Measurements from ENCODE around the gene CAPN15. TPM values are rescaled to one million over a fixed set of nuclear protein-coding genes. Genes with fewer than 3 reads are reported as not detected.

The CAPN15 gene
- polyA plus RNA-seq, 3 donors, result 3.4 to 42.6 (median 3.9) TPM

DNA sequence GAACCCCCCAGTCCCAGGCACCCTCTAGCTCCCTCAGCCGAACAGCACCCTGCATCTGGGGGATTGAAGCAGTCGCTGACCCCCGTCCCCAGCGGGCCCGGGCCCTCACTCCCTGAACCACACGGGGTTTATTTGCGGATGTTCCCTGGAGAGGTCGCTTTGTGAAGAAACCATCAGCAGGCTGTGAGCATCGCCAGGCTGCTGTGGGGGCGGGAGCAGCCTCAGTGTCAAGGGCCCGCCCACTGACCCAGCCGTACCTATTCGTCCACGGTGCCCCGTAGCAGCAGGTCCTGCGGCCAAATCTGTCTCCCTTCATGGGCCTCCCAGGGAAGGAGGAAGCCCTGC, 55.9 kb downstream of the CAPN15 start:
- Mint-ChIP-seq H3K4me3 (no peak overlapping the region), H3K36me3 (peaks cover 0 to 3% of the 10 kb centered on the region in 2 donors), H3K27me3 (ENCODE audit: low read depth in 3 of 3) (peaks cover 2 to 16% (median 12%) of the 10 kb centered on the region in 3 donors), H3K4me1 (peaks cover 12% of the 10 kb centered on the region), H3K9me3 (peaks cover 0 to 3% (median 0%) of the 10 kb centered on the region in 7 donors), H3K27ac (no peak overlapping the region)
- H4K20me1 ChIP-seq (ENCODE audit: insufficient read depth, low read length), result no peaks in the 10 kb centered on the region
- no peak overlapping the region for H3K4me2 ChIP-seq (replicated peaks; ENCODE audit: extremely low read depth, low read length, poor library complexity, severe bottlenecking)
- H3K27ac ChIP-seq (ENCODE audit: low read depth in 1 of 2, low read length in 2 of 2), result no peak overlapping the region
- no peak for DNase-seq
- peaks cover 12% of the 10 kb centered on the region for H3K79me2 ChIP-seq (ENCODE audit: insufficient read depth, low read length)
- no peak overlapping the region for H3K9ac ChIP-seq (ENCODE audit: insufficient read depth, low read length, poor library complexity, severe bottlenecking)
- H3K27me3 ChIP-seq (ENCODE audit: control insufficient read depth in 2 of 2, insufficient read depth in 2 of 2, low read length in 2 of 2), result peaks cover 0 to 7% of the 10 kb centered on the region in 2 donors
- H3K36me3 ChIP-seq (replicated peaks in 1 of 2; ENCODE audit: control insufficient read depth in 1 of 2, insufficient read depth in 2 of 2, low read length in 2 of 2), result peaks cover 0 to 2% of the 10 kb centered on the region in 2 donors
- H3K9me3 ChIP-seq (replicated peaks in 1 of 2; ENCODE audit: control insufficient read depth in 1 of 2, insufficient read depth in 1 of 2, low read length in 2 of 2), result no peaks in the 10 kb centered on the region
- TF ChIP-seq, protein P1, sequence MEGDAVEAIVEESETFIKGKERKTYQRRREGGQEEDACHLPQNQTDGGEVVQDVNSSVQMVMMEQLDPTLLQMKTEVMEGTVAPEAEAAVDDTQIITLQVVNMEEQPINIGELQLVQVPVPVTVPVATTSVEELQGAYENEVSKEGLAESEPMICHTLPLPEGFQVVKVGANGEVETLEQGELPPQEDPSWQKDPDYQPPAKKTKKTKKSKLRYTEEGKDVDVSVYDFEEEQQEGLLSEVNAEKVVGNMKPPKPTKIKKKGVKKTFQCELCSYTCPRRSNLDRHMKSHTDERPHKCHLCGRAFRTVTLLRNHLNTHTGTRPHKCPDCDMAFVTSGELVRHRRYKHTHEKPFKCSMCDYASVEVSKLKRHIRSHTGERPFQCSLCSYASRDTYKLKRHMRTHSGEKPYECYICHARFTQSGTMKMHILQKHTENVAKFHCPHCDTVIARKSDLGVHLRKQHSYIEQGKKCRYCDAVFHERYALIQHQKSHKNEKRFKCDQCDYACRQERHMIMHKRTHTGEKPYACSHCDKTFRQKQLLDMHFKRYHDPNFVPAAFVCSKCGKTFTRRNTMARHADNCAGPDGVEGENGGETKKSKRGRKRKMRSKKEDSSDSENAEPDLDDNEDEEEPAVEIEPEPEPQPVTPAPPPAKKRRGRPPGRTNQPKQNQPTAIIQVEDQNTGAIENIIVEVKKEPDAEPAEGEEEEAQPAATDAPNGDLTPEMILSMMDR (IDR thresholded peaks at IDR 0.05), result no peak
- no peak overlapping the region for H3K4me3 ChIP-seq (replicated peaks in 1 of 3; ENCODE audit: low read depth in 2 of 3, low read length in 3 of 3)
- H3K4me1 ChIP-seq (ENCODE audit: control insufficient read depth in 1 of 2, insufficient read depth in 2 of 2, low read length in 2 of 2), result peaks cover 14 to 15% of the 10 kb centered on the region in 2 donors
- 83% methylated on average over 12 of the region's 16 CpGs for WGBS (ENCODE audit: insufficient coverage)
- no peak overlapping the region for H2AFZ ChIP-seq (ENCODE audit: insufficient read depth, low read depth, low read length, poor library complexity, severe bottlenecking)
- intact Hi-C loops (cut with micrococcal nuclease), result loop anchor here in 1 of 2 donors (5.0 kb wide), 1 partner anchor 69 kb away; no protein-coding TSS in a partner anchor

DNA sequence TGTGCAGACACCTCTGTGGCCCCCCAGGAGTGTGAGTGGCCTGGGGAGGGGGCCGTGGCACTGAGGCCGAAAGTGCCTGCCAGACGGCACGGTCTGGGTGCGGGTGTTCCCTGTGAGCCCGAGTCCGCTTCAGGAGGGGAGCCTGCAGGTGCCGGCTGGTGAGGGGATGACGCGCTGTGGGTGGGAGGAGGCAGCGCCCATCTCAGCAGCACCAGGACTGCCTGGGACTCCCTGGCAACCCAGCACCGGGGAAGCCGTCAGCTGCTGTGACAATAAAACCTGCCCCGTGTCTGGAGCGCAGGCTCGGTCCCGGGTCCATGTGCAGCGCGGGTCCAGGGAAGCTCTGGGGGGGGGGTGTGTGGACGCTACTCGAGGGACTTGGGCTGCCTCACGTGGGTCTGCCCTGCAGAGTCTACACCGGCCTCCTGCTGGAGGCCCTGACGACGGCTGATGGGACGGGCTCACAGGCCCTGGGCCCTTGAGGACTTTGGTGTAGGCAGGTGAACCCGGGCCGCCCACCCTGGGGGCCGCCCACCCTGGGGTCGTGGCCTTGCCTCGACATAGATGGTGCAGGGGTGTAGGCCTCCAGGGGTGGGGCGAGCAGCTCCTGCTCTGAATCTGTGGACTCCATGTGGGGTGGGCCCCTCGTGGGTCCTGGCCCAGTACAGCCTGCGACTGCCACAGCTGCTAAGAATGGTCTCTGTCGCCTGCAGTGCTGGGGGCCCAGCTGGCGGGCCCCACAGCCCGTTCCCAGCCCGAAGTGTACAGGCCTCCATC, 56.5 kb downstream of the CAPN15 start:
- intact Hi-C loops (cut with micrococcal nuclease), result loop anchor here in 1 of 2 donors (5.0 kb wide), 1 partner anchor 68 kb away; no protein-coding TSS in a partner anchor
- WGBS (ENCODE audit: insufficient coverage), result 78% methylated on average over 29 of the region's 38 CpGs
- Histone ChIP-seq H3K27me3 (ENCODE audit: control insufficient read depth in 2 of 2, insufficient read depth in 2 of 2, low read length in 2 of 2) (peaks cover 0 to 7% of the 10 kb centered on the region in 2 donors), H2AFZ (ENCODE audit: insufficient read depth, low read depth, low read length, poor library complexity, severe bottlenecking) (no peak overlapping the region), H3K36me3 (replicated peaks in 1 of 2; ENCODE audit: control insufficient read depth in 1 of 2, insufficient read depth in 2 of 2, low read length in 2 of 2) (peaks cover 0 to 2% of the 10 kb centered on the region in 2 donors), H3K4me3 (replicated peaks in 1 of 3; ENCODE audit: low read depth in 2 of 3, low read length in 3 of 3) (no peak overlapping the region), H3K27ac (ENCODE audit: low read depth in 1 of 2, low read length in 2 of 2) (no peak overlapping the region), H3K79me2 (ENCODE audit: insufficient read depth, low read length) (peaks cover 14% of the 10 kb centered on the region), H3K4me1 (ENCODE audit: control insufficient read depth in 1 of 2, insufficient read depth in 2 of 2, low read length in 2 of 2) (peaks cover 16 to 18% of the 10 kb centered on the region in 2 donors), H3K4me2 (replicated peaks; ENCODE audit: extremely low read depth, low read length, poor library complexity, severe bottlenecking) (no peak overlapping the region), H3K9ac (ENCODE audit: insufficient read depth, low read length, poor library complexity, severe bottlenecking) (no peak overlapping the region), H3K9me3 (replicated peaks in 1 of 2; ENCODE audit: control insufficient read depth in 1 of 2, insufficient read depth in 1 of 2, low read length in 2 of 2) (no peaks in the 10 kb centered on the region), H4K20me1 (ENCODE audit: insufficient read depth, low read length) (no peaks in the 10 kb centered on the region)
- Mint-ChIP-seq H3K27ac (no peak overlapping the region), H3K27me3 (ENCODE audit: low read depth in 3 of 3) (peaks cover 2 to 16% (median 12%) of the 10 kb centered on the region in 3 donors), H3K4me3 (no peak overlapping the region), H3K9me3 (peaks cover 0 to 3% (median 0%) of the 10 kb centered on the region in 7 donors), H3K4me1 (peaks cover 13% of the 10 kb centered on the region), H3K36me3 (peaks cover 0 to 3% of the 10 kb centered on the region in 2 donors)
- DNase-seq, result no peak
- TF ChIP-seq, protein P1 (IDR thresholded peaks at IDR 0.05), result no peak

Data from CD14-positive monocyte (primary cell).